Esophagus muscularis mucosa (tissue), 4 donors: ENCODE results near the gene NLRC4. TPM values are rescaled to one million over a fixed set of nuclear protein-coding genes. Genes with fewer than 3 reads are reported as not detected.
"Not testable (repeated sequence)": the region's sequence is repeated elsewhere in the genome, so short reads cannot be mapped to it uniquely, and the experiment has no call there.

ENCODE experiments used
- DNase-seq: peaks from one replicate; pipeline ENCODE4 v3.0.0-alpha.2; 2017; ENCODE audit errors: extremely low spot score
- H3K27ac ChIP-seq, 4 donors: fragments of 200-600 bp; sonication (generic); replicated peaks in 1 of 4; 1 replicate in 3 of 4; 2 replicates in 1 of 4; pipeline ENCODE4 v1.5.1; 2016 to 2019; ENCODE audit warnings: mild to moderate bottlenecking in 1 of 4
- H3K27me3 ChIP-seq, 4 donors: fragments of 200-600 bp; sonication (generic); one replicate each; pipeline versions ENCODE4 v1.5.1 to v1.6.0; 2016 to 2019
- H3K36me3 ChIP-seq, 4 donors: fragments of 200-600 bp; sonication (generic); one replicate each; pipeline ENCODE4 v1.5.1; 2016 to 2019
- H3K4me1 ChIP-seq, 4 donors: fragments of 200-600 bp; sonication (generic); one replicate each; pipeline ENCODE4 v1.5.1; 2016 to 2019
- H3K4me3 ChIP-seq, 4 donors: fragments of 200-600 bp; sonication (generic); 1 replicate in 2 of 4; 2 replicates in 2 of 4; pipeline ENCODE4 v1.5.1; 2016 to 2019; ENCODE audit warnings: mild to moderate bottlenecking in 4 of 4, moderate library complexity in 1 of 4
- H3K9me3 ChIP-seq, 4 donors: fragments of 200-600 bp; sonication (generic); 1 replicate in 3 of 4; 2 replicates in 1 of 4; pipeline ENCODE4 v1.5.1; 2016 to 2019
- EP300 ChIP-seq: sonication (generic); formaldehyde crosslinking; IDR thresholded peaks from one replicate; pipeline ENCODE4 v1.6.1; 2017; ENCODE audit warnings: antibody characterized with exemption
- POLR2A ChIP-seq: fragments of 450-650 bp; IDR thresholded peaks from one replicate; pipeline ENCODE4 v1.6.1; 2017; ENCODE audit warnings: antibody characterized with exemption, moderate library complexity, mild to moderate bottlenecking, low read depth
- POLR2AphosphoS5 ChIP-seq, 2 donors: sonication (generic); formaldehyde crosslinking; IDR thresholded peaks; one replicate each; pipeline ENCODE4 v1.6.1; 2017; ENCODE audit warnings: antibody characterized with exemption in 2 of 2
- WGBS: methylation state at CpG from one replicate; pipeline ENCODE4 v1.1.5; 2018; 5-methylcytosine and 5-hydroxymethylcytosine counted together
- intact Hi-C: fragments of 100-400 bp; cut with DNase I; formaldehyde crosslinking; loops from one replicate; pipeline ENCODE4 v1.15.1; 2023
- total RNA-seq, 4 donors: library from RNA; depleted of rRNA; stranded (reverse); fragments of >200 nt; gene quantifications; one replicate each; pipeline versions ENCODE4 v1.1.0 to v1.2.1, GENCODE V29; 2016
- TF ChIP-seq, protein P1 (sequence below), 3 experiments: fragments of 200-600 bp in 2 of 3; fragments of 450-650 bp in 1 of 3; sonication (generic) in 2 of 3; IDR thresholded peaks; one replicate each; pipeline ENCODE4 v1.5.1; 2017 to 2019; ENCODE audit warnings: antibody characterized with exemption in 3 of 3, mild to moderate bottlenecking in 2 of 3, moderate library complexity in 1 of 3

Gene NLRC4
- total RNA-seq, 4 donors from 2014 or later = 0.42 to 3.1 (median 0.70) TPM

DNA sequence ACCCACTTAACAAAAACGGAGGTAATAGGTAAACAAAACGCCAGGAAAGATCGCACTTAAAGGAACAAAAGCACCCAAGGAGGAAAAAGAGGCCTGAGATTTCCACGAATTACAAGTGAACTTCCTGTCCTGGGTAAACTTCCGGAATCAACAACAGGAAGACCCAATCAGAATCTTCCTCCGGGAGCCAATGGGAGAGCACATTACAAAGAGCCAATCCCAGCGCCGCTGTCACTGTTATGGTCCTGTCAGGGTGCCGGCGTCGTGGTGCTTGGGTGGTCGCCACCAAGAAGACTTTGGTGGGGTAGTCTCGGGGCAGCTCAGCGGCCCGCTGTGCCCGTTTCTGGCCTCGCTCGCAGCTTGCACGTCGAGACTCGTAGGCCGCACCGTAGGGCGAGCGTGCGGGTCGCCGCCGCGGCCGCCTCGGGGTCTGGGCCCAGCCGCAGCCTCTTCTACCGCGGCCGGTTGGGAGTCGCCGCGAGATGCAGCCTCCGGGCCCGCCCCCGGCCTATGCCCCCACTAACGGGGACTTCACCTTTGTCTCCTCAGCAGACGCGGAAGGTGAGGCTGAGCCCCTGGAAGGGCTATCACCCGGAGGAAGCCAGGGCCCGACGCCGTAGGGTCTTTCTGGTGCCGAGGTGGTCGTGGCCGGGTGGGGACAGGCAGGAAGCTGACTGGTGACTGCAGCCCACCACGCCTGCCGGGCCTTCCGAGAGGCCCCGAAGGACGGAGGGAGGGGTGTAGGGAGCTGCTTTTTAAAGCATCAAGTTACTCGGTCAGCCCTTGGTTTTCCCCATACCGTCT lies 13.2 kb upstream of the NLRC4 start, which contains the start of gene YIPF4:
Gene YIPF4, plus strand, starts transcription at position 231 of the 804 bp plus-strand sequence. Its CDS starts 252 bp downstream, at position 483.
- TF ChIP-seq, protein P1, sequence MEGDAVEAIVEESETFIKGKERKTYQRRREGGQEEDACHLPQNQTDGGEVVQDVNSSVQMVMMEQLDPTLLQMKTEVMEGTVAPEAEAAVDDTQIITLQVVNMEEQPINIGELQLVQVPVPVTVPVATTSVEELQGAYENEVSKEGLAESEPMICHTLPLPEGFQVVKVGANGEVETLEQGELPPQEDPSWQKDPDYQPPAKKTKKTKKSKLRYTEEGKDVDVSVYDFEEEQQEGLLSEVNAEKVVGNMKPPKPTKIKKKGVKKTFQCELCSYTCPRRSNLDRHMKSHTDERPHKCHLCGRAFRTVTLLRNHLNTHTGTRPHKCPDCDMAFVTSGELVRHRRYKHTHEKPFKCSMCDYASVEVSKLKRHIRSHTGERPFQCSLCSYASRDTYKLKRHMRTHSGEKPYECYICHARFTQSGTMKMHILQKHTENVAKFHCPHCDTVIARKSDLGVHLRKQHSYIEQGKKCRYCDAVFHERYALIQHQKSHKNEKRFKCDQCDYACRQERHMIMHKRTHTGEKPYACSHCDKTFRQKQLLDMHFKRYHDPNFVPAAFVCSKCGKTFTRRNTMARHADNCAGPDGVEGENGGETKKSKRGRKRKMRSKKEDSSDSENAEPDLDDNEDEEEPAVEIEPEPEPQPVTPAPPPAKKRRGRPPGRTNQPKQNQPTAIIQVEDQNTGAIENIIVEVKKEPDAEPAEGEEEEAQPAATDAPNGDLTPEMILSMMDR (IDR thresholded peaks at IDR 0.05) = no peak
- no peak for TF ChIP-seq POLR2A
- no peak for TF ChIP-seq EP300
- peak; percentile 81 to 83 for TF ChIP-seq POLR2AphosphoS5 (IDR thresholded peaks at IDR 0.05)
- Histone ChIP-seq H3K9me3 (no peaks in the 10 kb centered on the region), H3K36me3 (peaks cover 0 to 21% (median 10%) of the 10 kb centered on the region in 4 donors), H3K27ac (peak within 1 kb of the TSS; percentile 77 to 90 (median 87)), H3K27me3 (peaks cover 0 to 4% (median 0%) of the 10 kb centered on the region in 4 donors), H3K4me1 (peaks cover 27 to 37% (median 32%) of the 10 kb centered on the region in 4 donors), H3K4me3 (peak within 1 kb of the TSS; percentile 76 to 99 (median 81))
- 2% methylated on average over 17 of the region's 59 CpGs for WGBS
- DNase-seq = peak; percentile 97
- intact Hi-C loops = no loop called here

DNA sequence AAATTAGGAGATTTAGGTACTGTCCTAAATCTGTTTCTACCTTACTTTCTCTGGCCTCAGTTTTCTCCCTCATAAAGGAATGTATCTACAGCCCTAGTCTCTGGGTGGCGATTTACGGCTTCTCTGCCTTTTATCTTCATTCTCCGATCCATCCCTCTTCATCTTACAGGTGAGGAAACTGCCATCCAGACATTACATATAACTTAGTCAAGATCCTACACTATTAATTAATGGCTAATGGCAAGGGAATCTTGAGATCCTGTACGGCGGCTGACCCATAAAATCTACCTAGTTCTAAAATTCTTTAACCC lies 12.6 kb upstream of the NLRC4 start:
- H3K27ac ChIP-seq = peak overlapping the region; percentile 77 to 90 (median 87)
- H3K9me3 ChIP-seq = no peaks in the 10 kb centered on the region
- H3K4me3 ChIP-seq = peak overlapping the region; percentile 76 to 99 (median 81)
- intact Hi-C loops = no loop called here
- H3K27me3 ChIP-seq = peaks cover 0 to 4% (median 0%) of the 10 kb centered on the region in 4 donors
- peaks cover 27 to 37% (median 32%) of the 10 kb centered on the region in 4 donors for H3K4me1 ChIP-seq
- TF ChIP-seq EP300 = no peak
- no peak for TF ChIP-seq POLR2A
- TF ChIP-seq, protein P1 (IDR thresholded peaks at IDR 0.05) = no peak
- TF ChIP-seq POLR2AphosphoS5 (IDR thresholded peaks at IDR 0.05) = no peak
- WGBS = 62% methylated on average over 5 of the region's 5 CpGs
- DNase-seq = no peak
- peaks cover 0 to 16% (median 4%) of the 10 kb centered on the region in 4 donors for H3K36me3 ChIP-seq

DNA sequence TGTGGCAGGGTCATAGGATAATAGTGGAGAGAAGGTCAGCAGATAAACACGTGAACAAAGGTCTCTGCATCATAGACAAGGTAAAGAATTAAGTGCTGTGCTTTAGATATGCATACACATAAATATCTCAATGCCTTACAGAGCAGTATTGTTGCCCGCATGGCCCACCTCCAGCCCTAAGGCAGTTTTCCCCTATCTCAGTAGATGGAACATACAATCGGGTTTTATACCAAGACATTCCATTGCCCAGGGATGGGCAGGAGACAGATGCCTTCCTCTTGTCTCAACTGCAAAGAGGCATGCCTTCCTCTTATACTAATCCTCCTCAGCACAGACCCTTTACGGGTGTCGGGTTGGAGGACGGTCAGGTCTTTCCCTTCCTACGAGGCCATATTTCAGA lies 11.1 kb upstream of the NLRC4 start:
- intact Hi-C loops, H3K4me3 ChIP-seq, H3K27me3 ChIP-seq, H3K9me3 ChIP-seq, H3K27ac ChIP-seq, DNase-seq, H3K36me3 ChIP-seq: not testable (repeated sequence)
- H3K4me1 ChIP-seq = peaks cover 24 to 30% (median 27%) of the 10 kb centered on the region in 4 donors
- whole genome bisulfite sequencing = 86% methylated on average over 7 of the region's 7 CpGs

DNA sequence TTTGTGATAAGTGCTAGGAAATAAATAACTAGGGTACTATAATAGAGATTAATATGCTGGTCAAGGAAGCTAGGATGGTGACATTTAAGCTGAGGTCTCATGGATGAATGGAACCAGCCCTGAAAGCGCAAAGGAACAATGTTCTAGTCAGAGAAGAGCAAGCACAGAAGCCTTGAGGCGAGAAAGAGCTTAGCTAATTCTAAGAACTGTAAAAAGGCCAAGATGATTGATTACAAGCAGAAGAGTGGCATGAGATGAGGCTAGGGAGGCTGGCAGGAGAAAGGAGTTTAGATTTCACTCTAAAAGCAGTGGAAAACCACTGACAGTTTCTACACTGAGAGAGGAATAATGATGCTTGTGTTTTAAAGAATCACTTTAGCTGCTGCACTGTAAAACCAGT lies 9.6 kb upstream of the NLRC4 start:
- no peaks in the 10 kb centered on the region for H3K9me3 ChIP-seq
- TF ChIP-seq, protein P1 (IDR thresholded peaks at IDR 0.05) = no peak
- no peak for TF ChIP-seq POLR2AphosphoS5 (IDR thresholded peaks at IDR 0.05)
- no peak for TF ChIP-seq POLR2A
- TF ChIP-seq EP300 = no peak
- H3K36me3 ChIP-seq = no peaks in the 10 kb centered on the region
- H3K4me1 ChIP-seq = peaks cover 10 to 15% (median 14%) of the 10 kb centered on the region in 4 donors
- no peak overlapping the region for H3K4me3 ChIP-seq
- intact Hi-C loops = no loop called here
- H3K27me3 ChIP-seq = peaks cover 0 to 12% (median 2%) of the 10 kb centered on the region in 4 donors
- DNase-seq = no peak
- no peak overlapping the region for H3K27ac ChIP-seq
- 73% methylated on average over 2 of the region's 2 CpGs for WGBS

DNA sequence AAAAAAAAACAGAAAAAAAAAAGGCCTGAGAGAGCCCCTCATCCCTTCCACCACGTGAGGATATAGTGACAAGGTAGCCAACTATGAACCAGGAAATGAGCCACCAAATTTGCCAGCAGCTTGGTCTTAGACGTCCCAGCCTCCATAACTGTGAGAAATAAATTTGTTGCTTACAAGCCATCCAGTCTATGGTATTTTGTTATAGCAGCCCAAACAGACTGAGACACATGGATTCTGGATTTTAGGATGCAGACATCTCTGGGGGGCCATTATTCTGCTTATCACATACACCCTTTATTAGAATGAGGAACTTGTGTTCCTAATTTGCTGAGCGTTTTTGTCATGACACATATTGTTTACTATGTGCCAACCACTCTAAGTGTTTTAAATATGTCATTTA lies 7.6 kb upstream of the NLRC4 start:
- intact Hi-C loops = no loop called here
- Histone ChIP-seq H3K4me1 (peaks cover 0 to 7% (median 5%) of the 10 kb centered on the region in 4 donors), H3K36me3 (no peaks in the 10 kb centered on the region), H3K4me3 (no peak overlapping the region), H3K27me3 (peaks cover 0 to 16% (median 2%) of the 10 kb centered on the region in 4 donors), H3K27ac (no peak overlapping the region), H3K9me3 (no peaks in the 10 kb centered on the region)
- TF ChIP-seq POLR2A (no peak), POLR2AphosphoS5 (IDR thresholded peaks at IDR 0.05) (no peak), EP300 (no peak)
- TF ChIP-seq, protein P1 (IDR thresholded peaks at IDR 0.05) = no peak
- DNase-seq = no peak
- 53% methylated on average over 3 of the region's 3 CpGs for WGBS
